Stimulated activated memory B cell treated with anti-CD40 and anti-IgM and Interleukin-4, amounts not matched to agents 10 μg/mL and 1 μg/mL and 100 μg/mL, for 72 hours (primary cell): ENCODE data around the gene ZNF322.

ENCODE experiments used
- ATAC-seq: fragments of 150-1000 bp; cut with Tn5 transposase; 2 replicates; pipeline ENCODE4 v1.10.0; 2021
- H3K27ac Mint-ChIP-seq: one replicate; pipeline ENCODE4 v1.8.0; 2022; ENCODE audit warnings: mild to moderate bottlenecking, mixed read lengths
- H3K27me3 Mint-ChIP-seq: one replicate; pipeline ENCODE4 v1.8.0; 2022; ENCODE audit warnings: mixed read lengths
- H3K36me3 Mint-ChIP-seq: one replicate; pipeline ENCODE4 v1.8.0; 2022; ENCODE audit warnings: mixed read lengths
- H3K4me1 Mint-ChIP-seq: one replicate; pipeline ENCODE4 v1.8.0; 2022; ENCODE audit warnings: mixed read lengths
- H3K4me3 Mint-ChIP-seq: one replicate; pipeline ENCODE4 v1.8.0; 2022; ENCODE audit warnings: mild to moderate bottlenecking, moderate library complexity, mixed read lengths
- H3K9me3 Mint-ChIP-seq: one replicate; pipeline ENCODE4 v1.8.0; 2022; ENCODE audit warnings: mixed read lengths

Gene ZNF322

DNA sequence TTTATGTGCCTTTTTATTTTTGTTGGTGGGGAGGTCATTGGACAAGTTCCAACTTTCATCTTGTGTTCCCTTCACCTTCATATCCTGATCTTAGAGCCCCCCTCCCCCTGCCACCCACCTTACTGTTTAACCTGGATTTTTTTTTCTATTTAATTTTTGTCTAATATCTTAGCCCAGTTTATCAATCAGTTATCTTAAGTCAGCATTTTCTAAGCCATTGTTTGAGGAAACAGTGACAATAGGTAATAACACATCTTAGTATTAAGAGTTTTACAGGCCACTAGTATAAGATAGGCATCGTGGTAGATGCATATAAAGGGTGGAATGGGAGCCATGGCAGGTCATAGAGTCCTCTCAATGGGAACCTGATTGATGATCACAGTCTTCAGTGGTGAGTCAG lies 60.4 kb downstream of the ZNF322 start:
- no peak overlapping the region for H3K4me3 Mint-ChIP-seq
- ATAC-seq: no peak
- H3K9me3 Mint-ChIP-seq: no peaks in the 10 kb centered on the region
- H3K36me3 Mint-ChIP-seq: peaks cover 8% of the 10 kb centered on the region
- peaks cover 21% of the 10 kb centered on the region for H3K4me1 Mint-ChIP-seq
- H3K27ac Mint-ChIP-seq: no peak overlapping the region
- no peaks in the 10 kb centered on the region for H3K27me3 Mint-ChIP-seq

DNA sequence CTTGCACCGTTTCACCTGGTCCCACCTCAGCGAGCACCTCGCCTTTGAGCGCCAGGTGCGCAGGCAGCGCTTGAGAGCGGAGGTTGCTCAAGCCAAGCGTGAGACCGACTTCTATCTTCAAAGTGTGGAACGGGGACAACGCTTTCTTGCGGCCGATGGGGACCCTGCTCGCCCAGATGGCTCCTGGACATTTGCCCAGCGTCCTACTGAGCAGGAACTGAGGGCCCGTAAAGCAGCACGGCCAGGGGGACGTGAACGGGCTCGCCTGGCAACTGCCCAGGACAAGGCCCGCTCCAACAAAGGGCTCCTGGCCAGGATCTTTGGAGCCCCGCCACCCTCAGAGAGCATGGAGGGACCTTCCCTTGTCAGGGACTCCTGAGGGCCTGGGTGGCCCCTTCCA lies 61.3 kb downstream of the ZNF322 start:
- Mint-ChIP-seq H3K4me1 (peaks cover 12% of the 10 kb centered on the region), H3K27me3 (no peaks in the 10 kb centered on the region), H3K27ac (no peak overlapping the region), H3K36me3 (peaks cover 8% of the 10 kb centered on the region), H3K9me3 (no peaks in the 10 kb centered on the region), H3K4me3 (no peak overlapping the region)
- ATAC-seq: no peak

- no peaks in the 10 kb centered on the region for H3K27me3 Mint-ChIP-seq
- peaks cover 10% of the 10 kb centered on the region for H3K4me1 Mint-ChIP-seq
- peaks cover 8% of the 10 kb centered on the region for H3K36me3 Mint-ChIP-seq
- ATAC-seq: no peak
- H3K27ac Mint-ChIP-seq: no peak overlapping the region
- H3K9me3 Mint-ChIP-seq: no peaks in the 10 kb centered on the region
- no peak overlapping the region for H3K4me3 Mint-ChIP-seq
These were observed 61.7 kb downstream of the ZNF322 start for GRCh38 chr6:26597821-26598220.

- ATAC-seq: no peak
- peaks cover 8% of the 10 kb centered on the region for H3K36me3 Mint-ChIP-seq
- H3K27ac Mint-ChIP-seq: no peak overlapping the region
- no peak overlapping the region for H3K4me3 Mint-ChIP-seq
- H3K4me1 Mint-ChIP-seq: peaks cover 10% of the 10 kb centered on the region
- H3K27me3 Mint-ChIP-seq: peaks cover under 1% of the 10 kb centered on the region
- no peaks in the 10 kb centered on the region for H3K9me3 Mint-ChIP-seq
These were observed 62.2 kb downstream of the ZNF322 start for GRCh38 chr6:26597389-26597766.

DNA sequence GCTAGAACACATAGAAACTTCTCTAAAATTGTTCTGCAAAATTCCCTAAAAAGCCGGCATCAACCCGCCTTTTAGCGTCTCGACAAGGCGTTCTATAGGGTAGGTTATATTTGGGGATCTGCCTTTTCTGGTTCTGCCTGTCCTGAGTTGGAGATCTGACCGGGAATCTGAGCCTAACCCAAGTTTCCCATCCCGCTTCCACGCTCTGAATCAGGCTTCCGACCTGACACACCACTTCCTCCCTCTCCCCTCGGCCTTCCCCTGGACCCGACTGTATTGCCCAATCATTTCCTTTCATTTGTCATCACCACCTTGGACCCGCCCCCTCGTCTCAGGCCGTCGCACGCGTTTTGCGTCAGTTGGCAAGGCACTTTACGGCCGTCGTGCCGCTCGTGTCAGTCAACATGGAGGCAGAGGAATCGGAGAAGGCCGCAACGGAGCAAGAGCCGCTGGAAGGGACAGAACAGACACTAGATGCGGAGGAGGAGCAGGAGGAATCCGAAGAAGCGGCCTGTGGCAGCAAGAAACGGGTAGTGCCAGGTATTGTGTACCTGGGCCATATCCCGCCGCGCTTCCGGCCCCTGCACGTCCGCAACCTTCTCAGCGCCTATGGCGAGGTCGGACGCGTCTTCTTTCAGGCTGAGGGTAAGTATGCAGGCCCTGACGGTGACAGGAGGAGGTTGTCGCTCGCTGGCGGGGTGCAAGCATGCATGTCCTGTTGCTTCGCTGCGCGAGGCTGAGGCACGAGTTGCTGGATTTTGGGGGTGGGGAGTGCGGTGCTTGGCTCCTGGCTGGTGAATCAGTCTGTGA lies 62.8 kb downstream of the ZNF322 start, which contains the start of gene ABT1:
Gene ABT1 (plus strand): TSS at position 375 of the 810 bp plus-strand sequence. CDS start 30 bp downstream, at position 405.
- peaks cover 6% of the 10 kb centered on the region for H3K27me3 Mint-ChIP-seq
- ATAC-seq: peak; percentile 96
- H3K4me1 Mint-ChIP-seq: peaks cover 10% of the 10 kb centered on the region
- H3K36me3 Mint-ChIP-seq: peaks cover 8% of the 10 kb centered on the region
- no peak within 1 kb of the TSS for H3K4me3 Mint-ChIP-seq
- H3K27ac Mint-ChIP-seq: no peak within 1 kb of the TSS
- H3K9me3 Mint-ChIP-seq: no peaks in the 10 kb centered on the region

- Mint-ChIP-seq H3K4me3 (no peak overlapping the region), H3K27me3 (peaks cover 15% of the 10 kb centered on the region), H3K9me3 (no peaks in the 10 kb centered on the region), H3K36me3 (peaks cover 8% of the 10 kb centered on the region), H3K27ac (no peak overlapping the region), H3K4me1 (peaks cover 10% of the 10 kb centered on the region)
- ATAC-seq: peak; percentile 72
These were observed 63.8 kb downstream of the ZNF322 start for GRCh38 chr6:26595669-26596269.

DNA sequence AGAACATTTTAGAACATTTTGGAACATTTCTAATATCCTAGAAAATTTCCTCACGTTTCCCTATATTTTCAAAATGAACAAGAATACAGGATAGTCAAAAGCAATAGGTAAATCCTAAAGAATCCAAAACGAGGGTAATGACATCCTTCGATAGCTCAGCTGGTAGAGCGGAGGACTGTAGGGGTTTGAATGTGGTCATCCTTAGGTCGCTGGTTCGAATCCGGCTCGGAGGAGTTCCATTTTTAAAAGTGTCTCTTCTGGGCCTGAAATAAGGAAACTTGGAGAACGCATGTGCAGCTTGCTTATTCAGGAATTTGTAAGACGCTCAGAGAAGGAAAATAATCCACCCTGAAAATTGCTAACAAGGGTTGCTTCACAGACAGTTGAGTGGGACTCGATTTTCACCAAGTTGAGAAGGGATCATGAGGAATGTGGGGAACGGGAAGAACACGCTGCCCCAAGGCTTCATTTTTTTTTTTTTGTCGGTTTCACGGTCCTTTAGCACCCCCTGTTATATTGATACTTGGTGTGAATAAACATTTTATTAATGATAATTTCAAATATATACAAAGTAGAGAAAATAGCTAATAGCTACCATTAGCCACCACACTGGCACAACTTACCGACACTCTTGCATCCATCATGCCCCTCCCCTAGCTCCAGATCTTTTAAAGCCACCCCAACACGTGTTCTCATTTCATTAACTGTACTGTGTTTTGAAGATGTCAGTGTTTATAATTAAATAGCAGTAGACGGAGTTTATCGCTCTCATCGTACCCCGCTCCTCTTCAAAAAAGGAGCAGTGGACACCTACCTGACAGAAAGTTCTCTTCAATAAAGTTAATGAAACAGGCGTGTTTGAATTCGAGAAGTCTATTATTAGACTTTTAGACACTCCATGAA lies 64.6 kb downstream of the ZNF322 start:
- peaks cover 10% of the 10 kb centered on the region for H3K4me1 Mint-ChIP-seq
- H3K36me3 Mint-ChIP-seq: peaks cover 8% of the 10 kb centered on the region
- H3K27ac Mint-ChIP-seq: no peak overlapping the region
- peaks cover 15% of the 10 kb centered on the region for H3K27me3 Mint-ChIP-seq
- ATAC-seq: no peak
- H3K4me3 Mint-ChIP-seq: no peak overlapping the region
- no peaks in the 10 kb centered on the region for H3K9me3 Mint-ChIP-seq

DNA sequence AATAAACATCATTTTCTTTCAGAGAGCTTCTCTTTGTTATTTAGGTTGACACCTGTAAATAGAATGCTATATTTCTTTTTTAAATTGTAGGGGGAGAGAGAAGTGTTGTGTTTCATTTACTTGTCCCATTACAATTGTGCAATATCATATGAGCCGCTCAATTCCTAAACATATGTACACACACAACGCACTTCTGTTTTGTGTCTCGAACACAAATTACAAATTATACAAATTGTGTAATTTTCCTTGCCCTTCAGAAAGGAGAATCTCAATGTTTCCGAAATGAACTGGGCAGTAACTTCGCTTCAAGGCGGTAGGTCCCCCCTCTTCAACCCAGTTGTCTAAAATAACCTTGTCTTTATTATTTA lies 65.4 kb downstream of the ZNF322 start:
- H3K27me3 Mint-ChIP-seq: peaks cover 19% of the 10 kb centered on the region

GRCh38 chr6:26593278-26594130 lies 66.0 kb downstream of the ZNF322 start:
- H3K4me3 Mint-ChIP-seq: no peak overlapping the region
- peaks cover 8% of the 10 kb centered on the region for H3K4me1 Mint-ChIP-seq
- H3K27ac Mint-ChIP-seq: no peak overlapping the region
- no peak for ATAC-seq
- peaks cover 7% of the 10 kb centered on the region for H3K36me3 Mint-ChIP-seq
- no peaks in the 10 kb centered on the region for H3K9me3 Mint-ChIP-seq
- H3K27me3 Mint-ChIP-seq: peaks cover 25% of the 10 kb centered on the region

More for the DNA sequence above, 65.4 kb downstream of the ZNF322 start:
- Mint-ChIP-seq H3K27ac (no peak overlapping the region), H3K9me3 (no peaks in the 10 kb centered on the region), H3K4me1 (peaks cover 10% of the 10 kb centered on the region), H3K36me3 (peaks cover 8% of the 10 kb centered on the region), H3K4me3 (no peak overlapping the region)
- no peak for ATAC-seq

DNA sequence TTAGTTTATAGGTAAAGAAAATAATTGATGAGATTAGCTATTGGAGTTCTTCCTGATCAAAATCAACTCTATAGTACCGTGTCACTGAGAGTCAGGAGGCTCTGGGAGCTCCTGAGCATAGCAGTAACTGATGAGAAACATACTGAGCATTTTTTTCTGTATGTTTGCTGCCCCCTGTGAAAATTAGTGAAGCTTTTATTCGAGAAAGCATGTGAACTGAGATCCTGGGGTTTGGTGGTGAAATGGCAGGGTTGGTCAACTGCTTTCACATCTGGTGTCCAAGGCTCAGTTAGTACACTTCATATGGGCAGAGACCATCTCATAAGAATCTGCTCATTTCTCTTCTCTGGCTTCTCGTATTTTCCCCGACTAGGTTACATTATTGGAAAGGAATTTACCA lies 66.9 kb downstream of the ZNF322 start:
- Mint-ChIP-seq H3K4me3 (no peak overlapping the region), H3K9me3 (no peaks in the 10 kb centered on the region), H3K4me1 (no peaks in the 10 kb centered on the region), H3K27ac (no peak overlapping the region), H3K27me3 (peaks cover 29% of the 10 kb centered on the region), H3K36me3 (no peaks in the 10 kb centered on the region)
- ATAC-seq: no peak

GRCh38 chr6:26588965-26589364 lies 70.6 kb downstream of the ZNF322 start:
- Mint-ChIP-seq H3K27me3 (peaks cover 35% of the 10 kb centered on the region), H3K9me3 (no peaks in the 10 kb centered on the region), H3K4me3 (no peak overlapping the region), H3K36me3 (no peaks in the 10 kb centered on the region), H3K4me1 (no peaks in the 10 kb centered on the region), H3K27ac (no peak overlapping the region)
- no peak for ATAC-seq
